ENCODE data around the gene KIF18A. TPM values are rescaled to one million over a fixed set of nuclear protein-coding genes. Genes with fewer than 3 reads are reported as not detected.

The KIF18A gene
- total and polyA plus RNA-seq, 2 of the 13 experiments (the other 11 are each of a cell fraction or from before 2014, with no cell fraction given): 3.4 to 14.4 TPM

DNA sequence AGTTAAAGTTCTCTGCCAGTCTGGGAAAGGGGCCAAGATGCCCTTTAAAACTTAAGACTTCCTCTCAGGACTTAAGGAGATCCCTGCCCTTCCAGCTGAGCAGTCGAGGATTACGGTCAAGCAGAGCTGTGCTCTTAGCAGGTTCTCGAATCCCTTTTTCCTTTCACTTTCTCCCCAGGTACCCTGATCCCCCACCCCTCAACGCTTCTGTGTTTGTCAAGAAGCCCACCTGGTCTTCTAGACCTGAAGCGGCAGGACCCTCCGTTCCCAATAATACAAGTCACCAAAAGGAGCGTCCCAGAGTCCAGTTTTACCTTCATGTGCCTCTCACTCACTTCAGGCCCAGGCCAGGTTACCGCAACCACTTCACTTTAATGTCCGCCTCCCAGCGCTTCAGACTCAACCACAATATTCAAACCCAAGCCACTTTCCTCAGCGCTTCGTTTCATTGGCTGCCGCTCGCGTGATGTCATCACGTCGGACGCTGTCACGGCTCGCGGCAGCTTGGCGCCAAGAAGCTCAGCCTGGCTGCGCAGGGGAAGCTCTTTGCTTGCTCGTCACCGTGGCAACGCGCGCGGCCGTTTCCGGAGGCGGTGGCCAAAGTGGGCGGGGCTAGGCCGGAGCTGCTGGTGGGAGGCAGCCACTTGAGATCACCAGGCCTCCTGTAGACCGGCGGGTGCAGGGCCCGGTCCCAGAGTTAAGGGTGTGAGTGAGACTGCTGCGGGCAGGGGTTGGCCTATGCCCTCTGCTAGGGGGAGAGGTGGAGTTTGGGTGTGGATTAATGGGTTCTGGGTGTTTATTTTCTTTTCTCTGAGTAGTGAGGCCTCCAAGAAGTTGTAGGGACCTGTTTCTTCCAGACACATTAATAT, at the start of gene KIF18A, which contains the start of gene METTL15 (continued):
- TF ChIP-seq, protein P1, sequence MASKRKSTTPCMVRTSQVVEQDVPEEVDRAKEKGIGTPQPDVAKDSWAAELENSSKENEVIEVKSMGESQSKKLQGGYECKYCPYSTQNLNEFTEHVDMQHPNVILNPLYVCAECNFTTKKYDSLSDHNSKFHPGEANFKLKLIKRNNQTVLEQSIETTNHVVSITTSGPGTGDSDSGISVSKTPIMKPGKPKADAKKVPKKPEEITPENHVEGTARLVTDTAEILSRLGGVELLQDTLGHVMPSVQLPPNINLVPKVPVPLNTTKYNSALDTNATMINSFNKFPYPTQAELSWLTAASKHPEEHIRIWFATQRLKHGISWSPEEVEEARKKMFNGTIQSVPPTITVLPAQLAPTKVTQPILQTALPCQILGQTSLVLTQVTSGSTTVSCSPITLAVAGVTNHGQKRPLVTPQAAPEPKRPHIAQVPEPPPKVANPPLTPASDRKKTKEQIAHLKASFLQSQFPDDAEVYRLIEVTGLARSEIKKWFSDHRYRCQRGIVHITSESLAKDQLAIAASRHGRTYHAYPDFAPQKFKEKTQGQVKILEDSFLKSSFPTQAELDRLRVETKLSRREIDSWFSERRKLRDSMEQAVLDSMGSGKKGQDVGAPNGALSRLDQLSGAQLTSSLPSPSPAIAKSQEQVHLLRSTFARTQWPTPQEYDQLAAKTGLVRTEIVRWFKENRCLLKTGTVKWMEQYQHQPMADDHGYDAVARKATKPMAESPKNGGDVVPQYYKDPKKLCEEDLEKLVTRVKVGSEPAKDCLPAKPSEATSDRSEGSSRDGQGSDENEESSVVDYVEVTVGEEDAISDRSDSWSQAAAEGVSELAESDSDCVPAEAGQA (IDR thresholded peaks at IDR 0.05; ENCODE audit: low read depth): peak; percentile 86
- TF ChIP-seq, protein P1 (CRISPR knock-in tag; IDR thresholded peaks at IDR 0.05; ENCODE audit: borderline replicate concordance): no peak
- TF ChIP-seq NR2F1 (CRISPR knock-in tag; IDR thresholded peaks at IDR 0.05) (no peak), ZNF776 (CRISPR knock-in tag; IDR thresholded peaks at IDR 0.05) (no peak), ZNF468 (CRISPR knock-in tag; IDR thresholded peaks at IDR 0.05) (no peak), BRD4 (CRISPR knock-in tag; IDR thresholded peaks at IDR 0.05) (peak; percentile 10; the same call in 1 of the 2 replicates), ZNF552 (CRISPR knock-in tag; IDR thresholded peaks at IDR 0.05; ENCODE audit: borderline replicate concordance) (no peak), SCMH1 (CRISPR knock-in tag; IDR thresholded peaks at IDR 0.05; ENCODE audit: borderline replicate concordance) (no peak), SP2 (CRISPR knock-in tag; IDR thresholded peaks at IDR 0.05) (peak; percentile 67)
- TF ChIP-seq, protein P2, sequence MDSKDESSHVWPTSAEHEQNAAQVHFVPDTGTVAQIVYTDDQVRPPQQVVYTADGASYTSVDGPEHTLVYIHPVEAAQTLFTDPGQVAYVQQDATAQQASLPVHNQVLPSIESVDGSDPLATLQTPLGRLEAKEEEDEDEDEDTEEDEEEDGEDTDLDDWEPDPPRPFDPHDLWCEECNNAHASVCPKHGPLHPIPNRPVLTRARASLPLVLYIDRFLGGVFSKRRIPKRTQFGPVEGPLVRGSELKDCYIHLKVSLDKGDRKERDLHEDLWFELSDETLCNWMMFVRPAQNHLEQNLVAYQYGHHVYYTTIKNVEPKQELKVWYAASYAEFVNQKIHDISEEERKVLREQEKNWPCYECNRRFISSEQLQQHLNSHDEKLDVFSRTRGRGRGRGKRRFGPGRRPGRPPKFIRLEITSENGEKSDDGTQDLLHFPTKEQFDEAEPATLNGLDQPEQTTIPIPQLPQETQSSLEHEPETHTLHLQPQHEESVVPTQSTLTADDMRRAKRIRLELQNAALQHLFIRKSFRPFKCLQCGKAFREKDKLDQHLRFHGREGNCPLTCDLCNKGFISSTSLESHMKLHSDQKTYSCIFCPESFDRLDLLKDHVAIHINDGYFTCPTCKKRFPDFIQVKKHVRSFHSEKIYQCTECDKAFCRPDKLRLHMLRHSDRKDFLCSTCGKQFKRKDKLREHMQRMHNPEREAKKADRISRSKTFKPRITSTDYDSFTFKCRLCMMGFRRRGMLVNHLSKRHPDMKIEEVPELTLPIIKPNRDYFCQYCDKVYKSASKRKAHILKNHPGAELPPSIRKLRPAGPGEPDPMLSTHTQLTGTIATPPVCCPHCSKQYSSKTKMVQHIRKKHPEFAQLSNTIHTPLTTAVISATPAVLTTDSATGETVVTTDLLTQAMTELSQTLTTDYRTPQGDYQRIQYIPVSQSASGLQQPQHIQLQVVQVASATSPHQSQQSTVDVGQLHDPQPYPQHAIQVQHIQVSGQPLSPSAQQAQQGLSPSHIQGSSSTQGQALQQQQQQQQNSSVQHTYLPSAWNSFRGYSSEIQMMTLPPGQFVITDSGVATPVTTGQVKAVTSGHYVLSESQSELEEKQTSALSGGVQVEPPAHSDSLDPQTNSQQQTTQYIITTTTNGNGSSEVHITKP (CRISPR knock-in tag; IDR thresholded peaks at IDR 0.05; ENCODE audit: low read depth): 0 out of 2 replicates have a peak, but pooled peaks have one; percentile 12
- TF ChIP-seq, protein P3, sequence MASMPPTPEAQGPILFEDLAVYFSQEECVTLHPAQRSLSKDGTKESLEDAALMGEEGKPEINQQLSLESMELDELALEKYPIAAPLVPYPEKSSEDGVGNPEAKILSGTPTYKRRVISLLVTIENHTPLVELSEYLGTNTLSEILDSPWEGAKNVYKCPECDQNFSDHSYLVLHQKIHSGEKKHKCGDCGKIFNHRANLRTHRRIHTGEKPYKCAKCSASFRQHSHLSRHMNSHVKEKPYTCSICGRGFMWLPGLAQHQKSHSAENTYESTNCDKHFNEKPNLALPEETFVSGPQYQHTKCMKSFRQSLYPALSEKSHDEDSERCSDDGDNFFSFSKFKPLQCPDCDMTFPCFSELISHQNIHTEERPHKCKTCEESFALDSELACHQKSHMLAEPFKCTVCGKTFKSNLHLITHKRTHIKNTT (CRISPR knock-in tag; IDR thresholded peaks at IDR 0.05): no peak
- TF ChIP-seq, protein P4, sequence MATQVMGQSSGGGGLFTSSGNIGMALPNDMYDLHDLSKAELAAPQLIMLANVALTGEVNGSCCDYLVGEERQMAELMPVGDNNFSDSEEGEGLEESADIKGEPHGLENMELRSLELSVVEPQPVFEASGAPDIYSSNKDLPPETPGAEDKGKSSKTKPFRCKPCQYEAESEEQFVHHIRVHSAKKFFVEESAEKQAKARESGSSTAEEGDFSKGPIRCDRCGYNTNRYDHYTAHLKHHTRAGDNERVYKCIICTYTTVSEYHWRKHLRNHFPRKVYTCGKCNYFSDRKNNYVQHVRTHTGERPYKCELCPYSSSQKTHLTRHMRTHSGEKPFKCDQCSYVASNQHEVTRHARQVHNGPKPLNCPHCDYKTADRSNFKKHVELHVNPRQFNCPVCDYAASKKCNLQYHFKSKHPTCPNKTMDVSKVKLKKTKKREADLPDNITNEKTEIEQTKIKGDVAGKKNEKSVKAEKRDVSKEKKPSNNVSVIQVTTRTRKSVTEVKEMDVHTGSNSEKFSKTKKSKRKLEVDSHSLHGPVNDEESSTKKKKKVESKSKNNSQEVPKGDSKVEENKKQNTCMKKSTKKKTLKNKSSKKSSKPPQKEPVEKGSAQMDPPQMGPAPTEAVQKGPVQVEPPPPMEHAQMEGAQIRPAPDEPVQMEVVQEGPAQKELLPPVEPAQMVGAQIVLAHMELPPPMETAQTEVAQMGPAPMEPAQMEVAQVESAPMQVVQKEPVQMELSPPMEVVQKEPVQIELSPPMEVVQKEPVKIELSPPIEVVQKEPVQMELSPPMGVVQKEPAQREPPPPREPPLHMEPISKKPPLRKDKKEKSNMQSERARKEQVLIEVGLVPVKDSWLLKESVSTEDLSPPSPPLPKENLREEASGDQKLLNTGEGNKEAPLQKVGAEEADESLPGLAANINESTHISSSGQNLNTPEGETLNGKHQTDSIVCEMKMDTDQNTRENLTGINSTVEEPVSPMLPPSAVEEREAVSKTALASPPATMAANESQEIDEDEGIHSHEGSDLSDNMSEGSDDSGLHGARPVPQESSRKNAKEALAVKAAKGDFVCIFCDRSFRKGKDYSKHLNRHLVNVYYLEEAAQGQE (IDR thresholded peaks at IDR 0.05; ENCODE audit: borderline replicate concordance in 1 of 2, low read depth in 1 of 2, low read length in 2 of 2): 0 out of 4 replicates have a peak, but pooled peaks of 1 of the 2 experiments have one; percentile 19
